Measurements from ENCODE around the gene GPRC5C.

GPRC5C gene

DNA sequence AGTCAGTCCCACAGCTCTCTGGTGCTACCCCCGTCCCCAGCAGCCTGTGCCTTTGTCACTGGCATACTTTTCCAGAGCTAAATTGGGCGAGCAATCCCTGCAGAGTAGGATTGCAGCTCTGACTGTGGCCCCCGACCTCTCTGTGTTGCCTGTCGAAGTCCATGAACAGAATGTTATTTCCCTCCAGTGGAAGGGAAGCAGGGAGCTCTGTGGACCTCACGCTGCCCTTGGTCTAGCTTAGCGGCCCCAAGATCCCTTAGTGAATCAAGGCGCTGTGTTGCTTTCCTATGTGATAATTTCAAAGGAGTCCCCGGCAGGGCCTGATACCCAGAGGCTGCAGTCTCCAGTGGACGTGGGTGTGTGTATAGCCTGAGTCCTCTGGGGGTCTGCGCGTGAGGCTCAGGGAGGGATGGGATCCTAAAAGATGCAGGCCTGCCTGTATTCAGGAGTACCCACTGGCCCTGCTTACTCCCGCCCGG, 19.1 kb downstream of the GPRC5C start:
- no peak for DNase-seq (ENCODE audit: extremely low read depth in 1 of 2, low read depth in 1 of 2)

GRCh38 chr17:74451557-74451956, 19.7 kb downstream of the GPRC5C start:
- DNase-seq (ENCODE audit: extremely low read depth in 1 of 2, low read depth in 1 of 2), result no peak

GRCh38 chr17:74452033-74452840, 20.3 kb downstream of the GPRC5C start:
- DNase-seq (ENCODE audit: extremely low read depth in 1 of 2, low read depth in 1 of 2), result no peak

GRCh38 chr17:74452841-74453661, 21.2 kb downstream of the GPRC5C start:
- no peak for DNase-seq (ENCODE audit: extremely low read depth in 1 of 2, low read depth in 1 of 2)

DNA sequence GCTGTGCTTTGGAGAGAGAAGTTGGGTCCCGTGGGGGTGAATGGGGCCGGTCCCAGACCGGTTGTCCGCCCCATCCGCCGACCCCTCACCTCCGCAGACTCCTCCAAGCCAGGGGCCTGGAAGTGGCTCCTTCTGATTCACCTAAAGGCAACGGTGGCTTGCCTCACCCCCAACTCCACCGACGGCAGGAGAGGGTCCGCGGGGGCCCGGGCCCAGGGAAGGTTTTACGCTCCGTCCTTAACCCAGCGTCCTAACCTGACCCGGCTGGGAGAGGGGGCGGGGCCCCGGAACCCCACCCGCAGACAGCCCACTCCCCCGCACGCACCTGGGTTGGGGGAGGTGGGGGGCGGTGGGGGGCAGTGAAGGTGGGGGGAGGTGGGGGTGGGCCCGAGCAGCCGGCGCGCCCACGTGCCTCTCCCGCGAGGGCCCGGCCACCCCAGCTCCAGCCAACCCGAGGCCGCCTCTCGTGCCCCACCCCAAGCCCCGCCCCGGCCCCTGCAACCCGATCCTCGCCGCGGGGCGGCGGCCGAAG, 21.8 kb downstream of the GPRC5C start:
- DNase-seq (ENCODE audit: extremely low read depth in 1 of 2, low read depth in 1 of 2), result peak in 1 of 2 donors; percentile 67

GRCh38 chr17:74454197-74455024, 22.5 kb downstream of the GPRC5C start:
- no peak for DNase-seq (ENCODE audit: extremely low read depth in 1 of 2, low read depth in 1 of 2)

GRCh38 chr17:74455025-74455545, 23.2 kb downstream of the GPRC5C start:
- DNase-seq (ENCODE audit: extremely low read depth in 1 of 2, low read depth in 1 of 2), result no peak

DNA sequence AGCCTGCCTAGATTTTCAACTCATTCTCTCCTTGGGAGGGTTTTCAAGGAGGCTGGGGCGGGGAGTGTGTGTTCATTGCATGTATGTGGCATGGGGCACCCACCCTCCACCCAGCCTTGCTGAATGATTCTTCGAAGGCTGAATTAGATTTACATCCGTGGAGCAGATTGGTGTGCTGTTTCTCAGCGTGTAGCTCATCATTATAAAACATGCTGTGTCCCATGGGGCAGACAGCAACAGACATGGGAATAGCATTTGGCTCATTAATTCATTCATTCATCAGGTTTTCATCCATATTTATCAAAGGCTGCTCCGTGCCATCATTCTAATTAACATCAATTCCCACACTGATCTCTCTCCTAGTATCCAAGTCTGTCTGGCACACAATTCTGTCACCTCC, 23.9 kb downstream of the GPRC5C start:
- no peak for DNase-seq (ENCODE audit: extremely low read depth in 1 of 2, low read depth in 1 of 2)

DNA sequence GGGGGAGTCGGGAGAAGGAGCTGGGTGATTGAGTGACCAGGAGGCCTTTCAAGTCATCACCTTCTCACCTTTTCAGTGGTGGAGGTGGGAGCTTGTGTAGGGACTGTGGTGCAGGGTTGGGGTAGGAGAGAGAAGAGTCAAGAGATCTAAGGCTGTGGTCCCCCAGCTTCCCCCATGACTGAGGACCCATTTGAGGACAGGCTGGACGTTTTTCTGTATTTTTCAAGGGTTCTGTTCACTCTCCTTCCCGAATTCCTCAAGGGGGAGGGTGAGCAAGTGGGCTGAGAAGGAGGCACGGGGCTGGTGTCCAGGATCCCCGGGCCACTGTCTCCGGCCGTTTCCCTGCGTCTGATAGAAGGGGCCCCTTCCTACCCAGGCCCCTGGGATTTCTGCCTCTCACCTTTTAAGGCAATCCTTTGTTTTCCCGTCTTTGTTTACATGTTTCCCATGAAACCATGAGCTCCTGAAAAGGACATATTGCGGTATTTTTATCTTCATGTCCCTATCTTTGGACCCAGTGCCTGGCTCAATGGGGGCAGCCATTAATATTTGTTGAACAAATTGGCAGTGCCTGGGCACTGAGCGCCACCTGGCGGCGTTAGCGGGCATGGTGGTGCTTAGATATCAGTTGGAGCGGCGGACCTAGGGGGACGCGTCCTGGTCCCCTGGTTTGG, 25.4 kb downstream of the GPRC5C start:
- peak in 1 of 2 donors; percentile 65 for DNase-seq (ENCODE audit: extremely low read depth in 1 of 2, low read depth in 1 of 2)

DNA sequence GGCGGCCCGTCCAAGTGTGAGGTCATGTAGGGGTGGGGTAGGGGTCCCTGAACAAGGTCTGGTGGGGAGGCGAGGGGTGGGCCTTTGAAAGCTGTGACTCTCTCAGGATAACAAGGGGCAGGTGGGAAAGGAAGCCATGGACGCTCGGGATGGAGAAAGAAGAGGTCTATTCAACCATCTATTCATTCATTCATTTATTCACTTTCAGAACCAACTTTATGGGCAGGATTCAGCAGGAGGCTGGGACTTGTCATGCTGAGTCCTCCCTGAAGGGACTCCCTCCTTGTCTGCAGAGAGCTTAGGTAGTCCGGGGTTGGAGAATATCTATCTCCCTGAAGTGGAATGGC, 25.9 kb downstream of the GPRC5C start:
- DNase-seq (ENCODE audit: extremely low read depth in 1 of 2, low read depth in 1 of 2), result no peak

- DNase-seq (ENCODE audit: extremely low read depth in 1 of 2, low read depth in 1 of 2), result no peak
Measured at GRCh38 chr17:74458835-74459234, 26.9 kb downstream of the GPRC5C start.

DNA sequence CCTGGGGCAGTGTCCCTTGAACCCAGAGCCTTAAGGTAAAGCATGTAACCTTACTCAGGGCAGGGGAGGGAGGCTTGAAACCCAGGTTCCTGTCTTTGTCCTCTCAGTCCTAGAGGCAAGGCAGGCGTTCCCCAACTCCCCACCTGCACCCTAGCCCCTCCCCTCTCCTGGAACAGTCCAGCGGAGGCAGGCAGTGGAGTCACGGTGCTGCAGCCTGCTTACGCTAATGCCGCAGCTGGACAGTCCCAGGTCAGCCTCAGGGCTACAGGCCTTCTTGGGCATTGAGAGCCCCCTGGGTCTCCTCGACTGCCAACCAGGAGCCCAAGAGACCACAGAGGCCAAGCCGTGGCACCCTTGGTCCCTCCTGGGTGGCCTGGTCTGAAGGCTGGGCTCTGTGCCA, 27.7 kb downstream of the GPRC5C start:
- DNase-seq (ENCODE audit: extremely low read depth in 1 of 2, low read depth in 1 of 2), result no peak

DNA sequence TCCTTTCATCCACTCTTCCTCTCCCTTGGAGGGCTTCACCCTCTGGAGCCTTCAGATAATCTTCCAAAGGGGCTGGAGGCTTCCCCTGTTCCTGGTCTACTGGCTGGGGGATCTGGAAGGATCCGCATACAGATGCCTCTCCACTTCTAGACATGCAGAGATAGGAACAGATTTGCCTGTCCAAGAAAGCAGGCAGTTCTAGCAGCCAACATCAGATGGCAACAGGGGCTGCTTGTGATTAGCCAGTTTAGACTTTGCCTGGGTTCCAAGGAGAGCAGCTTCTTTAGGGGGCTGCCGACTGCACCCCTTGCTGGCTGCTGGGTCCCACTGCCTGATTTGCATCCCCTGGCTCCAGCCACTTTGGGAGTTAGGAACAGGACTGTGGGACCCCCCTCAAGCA, 28.4 kb downstream of the GPRC5C start:
- no peak for DNase-seq (ENCODE audit: extremely low read depth in 1 of 2, low read depth in 1 of 2)

- no peak for DNase-seq (ENCODE audit: extremely low read depth in 1 of 2, low read depth in 1 of 2)
Measured at GRCh38 chr17:74460996-74461395, 29.1 kb downstream of the GPRC5C start.

DNA sequence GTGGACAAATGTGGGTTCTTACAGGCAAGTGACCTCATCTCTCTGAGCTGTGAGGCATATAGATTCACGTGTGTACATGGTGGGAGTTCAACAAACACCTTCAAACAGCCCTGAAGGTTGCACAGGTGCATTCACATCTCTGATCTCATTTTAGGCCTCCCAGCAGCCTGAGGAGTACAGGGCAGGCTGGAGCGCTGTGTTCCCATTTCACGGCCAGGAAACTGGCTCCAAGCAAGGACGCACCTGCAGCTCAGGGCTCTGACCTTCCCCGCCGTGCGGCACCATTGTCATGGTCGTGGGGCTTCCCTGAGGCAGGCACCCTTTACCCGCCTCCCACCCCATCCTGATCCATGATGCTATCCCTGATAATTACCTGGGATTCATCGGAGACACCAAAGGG, 29.7 kb downstream of the GPRC5C start:
- no peak for DNase-seq (ENCODE audit: extremely low read depth in 1 of 2, low read depth in 1 of 2)

DNA sequence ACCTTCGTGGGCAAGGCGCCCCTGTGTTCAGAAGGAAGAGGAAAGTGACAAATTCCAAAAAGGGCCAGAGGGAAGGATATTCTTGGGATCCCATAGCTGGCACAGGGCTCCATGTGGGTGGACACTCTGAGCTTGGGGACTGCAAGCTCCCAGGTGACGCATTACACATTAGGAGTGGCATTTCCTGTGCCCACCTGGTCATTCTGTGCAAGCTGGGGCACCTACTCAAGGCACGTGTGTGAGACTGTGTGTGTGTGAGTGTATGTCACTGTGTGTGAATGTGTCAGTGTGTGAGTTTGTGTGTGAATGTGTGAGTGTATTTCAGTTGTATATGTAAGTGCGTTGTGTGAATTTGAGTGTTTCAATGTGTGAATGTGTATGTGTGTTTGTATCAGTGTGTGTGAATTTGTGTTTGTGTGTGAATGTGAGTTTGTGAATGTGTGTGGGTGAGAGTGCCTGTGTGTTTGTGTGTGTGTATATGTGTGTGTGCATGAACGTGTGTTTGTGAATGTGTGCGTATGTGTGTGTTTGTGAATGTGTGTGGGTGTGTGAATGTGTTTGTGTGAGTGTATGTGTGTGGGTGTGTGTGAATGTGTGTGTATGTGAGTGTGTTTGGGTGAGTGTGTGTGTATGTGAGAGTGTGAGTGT, 33.0 kb downstream of the GPRC5C start:
- DNase-seq (ENCODE audit: extremely low read depth in 1 of 2, low read depth in 1 of 2), result no peak

DNA sequence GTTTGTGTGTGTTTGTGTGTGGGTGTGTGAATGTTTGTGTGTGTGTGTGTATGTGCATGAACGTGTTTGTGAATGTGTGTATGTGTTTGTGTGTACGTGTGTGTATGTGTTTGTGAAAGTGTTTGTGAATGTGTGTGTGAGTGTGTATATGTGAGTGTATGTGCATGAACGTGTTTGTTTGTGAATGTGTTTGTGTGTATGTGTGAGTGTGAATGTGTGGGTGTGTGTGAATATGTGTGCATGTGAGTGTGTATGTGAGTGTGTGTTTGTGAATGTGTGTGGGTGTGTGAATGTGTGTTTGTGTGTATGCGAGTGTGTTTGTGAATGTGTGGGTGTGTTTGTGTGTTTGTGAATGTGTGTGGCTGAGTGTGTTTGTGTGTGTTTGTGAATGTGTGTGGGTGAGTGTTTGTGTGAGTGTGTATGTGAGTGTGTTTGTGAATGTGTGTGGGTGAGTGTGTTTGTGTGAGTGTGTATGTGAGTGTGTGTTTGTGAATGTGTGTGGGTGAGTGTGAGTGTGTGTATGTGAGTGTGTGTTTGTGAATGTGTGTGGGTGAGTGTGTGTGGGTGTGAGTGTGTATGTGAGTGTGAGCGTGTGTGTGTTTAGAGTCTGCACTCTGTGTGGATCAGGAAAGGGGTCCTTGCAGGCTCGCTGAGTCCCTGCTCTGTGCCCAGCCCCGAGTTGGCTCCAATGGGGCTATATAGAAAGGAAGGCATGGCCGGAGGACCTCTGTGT, 33.7 kb downstream of the GPRC5C start:
- DNase-seq (ENCODE audit: extremely low read depth in 1 of 2, low read depth in 1 of 2), result no peak

GRCh38 chr17:74466111-74466827, 34.4 kb downstream of the GPRC5C start, which contains the start of gene CD300A:
TSS of gene CD300A (plus strand) at chr17:74466634. CDS start at chr17:74466704, 70 bp downstream.
- DNase-seq (ENCODE audit: extremely low read depth in 1 of 2, low read depth in 1 of 2), result no peak

Data from activated CD8-positive, alpha-beta memory T cell treated with anti-CD3 and anti-CD28 coated beads for 1 hour (primary cell).